Measurements from ENCODE around the gene MINK1.

MINK1 gene

GRCh38 chr17:4893272-4893671 lies 60.1 kb downstream of the MINK1 start:
- Histone ChIP-seq H3K27ac (replicated peaks) (no peak overlapping the region), H3K4me3 (replicated peaks; ENCODE audit: insufficient read depth, low read length) (no peak overlapping the region), H3K27me3 (ENCODE audit: insufficient read depth, poor library complexity, severe bottlenecking) (no peaks in the 10 kb centered on the region)
- no peak for DNase-seq (ENCODE audit: low read depth in 1 of 2, low spot score in 1 of 2)
- no peak for TF ChIP-seq GABPA (IDR thresholded peaks at IDR 0.05; ENCODE audit: low read depth)
- TF ChIP-seq CTCF (IDR thresholded peaks at IDR 0.05; ENCODE audit: insufficient read depth, low read length), result no peak
- no peak for TF ChIP-seq REST (IDR thresholded peaks at IDR 0.05; ENCODE audit: insufficient replicate concordance, low read depth)
- TF ChIP-seq POLR2AphosphoS5 (IDR thresholded peaks at IDR 0.05; ENCODE audit: low read depth), result no peak
- no peak for TF ChIP-seq SPI1 (IDR thresholded peaks at IDR 0.05; ENCODE audit: borderline replicate concordance, low read depth)

GRCh38 chr17:4893721-4894560 lies 60.8 kb downstream of the MINK1 start:
- H3K27ac ChIP-seq (replicated peaks), result no peak overlapping the region
- H3K27me3 ChIP-seq (ENCODE audit: insufficient read depth, poor library complexity, severe bottlenecking), result no peaks in the 10 kb centered on the region
- no peak for DNase-seq (ENCODE audit: low read depth in 1 of 2, low spot score in 1 of 2)
- no peak for TF ChIP-seq REST (IDR thresholded peaks at IDR 0.05; ENCODE audit: insufficient replicate concordance, low read depth)
- TF ChIP-seq POLR2AphosphoS5 (IDR thresholded peaks at IDR 0.05; ENCODE audit: low read depth), result no peak
- no peak for TF ChIP-seq CTCF (IDR thresholded peaks at IDR 0.05; ENCODE audit: insufficient read depth, low read length)
- TF ChIP-seq SPI1 (IDR thresholded peaks at IDR 0.05; ENCODE audit: borderline replicate concordance, low read depth), result no peak
- TF ChIP-seq GABPA (IDR thresholded peaks at IDR 0.05; ENCODE audit: low read depth), result no peak
- H3K4me3 ChIP-seq (replicated peaks; ENCODE audit: insufficient read depth, low read length), result no peak overlapping the region

GRCh38 chr17:4895121-4895520 lies 62.0 kb downstream of the MINK1 start:
- H3K27ac ChIP-seq (replicated peaks), result no peak overlapping the region
- TF ChIP-seq CTCF (IDR thresholded peaks at IDR 0.05; ENCODE audit: insufficient read depth, low read length) (no peak), SPI1 (IDR thresholded peaks at IDR 0.05; ENCODE audit: borderline replicate concordance, low read depth) (no peak), REST (IDR thresholded peaks at IDR 0.05; ENCODE audit: insufficient replicate concordance, low read depth) (no peak), POLR2AphosphoS5 (IDR thresholded peaks at IDR 0.05; ENCODE audit: low read depth) (no peak), GABPA (IDR thresholded peaks at IDR 0.05; ENCODE audit: low read depth) (no peak)
- no peak overlapping the region for H3K4me3 ChIP-seq (replicated peaks; ENCODE audit: insufficient read depth, low read length)
- DNase-seq (ENCODE audit: low read depth in 1 of 2, low spot score in 1 of 2), result no peak
- peaks cover 4% of the 10 kb centered on the region for H3K27me3 ChIP-seq (ENCODE audit: insufficient read depth, poor library complexity, severe bottlenecking)
